HEK293 (cell line): ENCODE data around the gene UTP14A.

Experiments used
- BCL11B ChIP-seq: fragments of 450-650 bp; formaldehyde crosslinking; IDR thresholded peaks from 2 replicates; pipeline ENCODE4 v1.5.1; 2016; ENCODE audit warnings: low read depth, missing biosample characterization, missing genetic modification characterization
- HOXC10 ChIP-seq: sonication (generic); formaldehyde crosslinking; IDR thresholded peaks from 2 replicates; pipeline ENCODE4 v1.8.1; 2023; ENCODE audit warnings: mild to moderate bottlenecking, missing genetic modification reagents
- HOXD13 ChIP-seq: sonication (generic); formaldehyde crosslinking; IDR thresholded peaks from 2 replicates; pipeline ENCODE4 v1.8.0; 2022; ENCODE audit warnings: missing genetic modification reagents, borderline replicate concordance
- PBX3 ChIP-seq: sonication (generic); formaldehyde crosslinking; IDR thresholded peaks from 2 replicates; pipeline ENCODE4 v1.8.1; 2022; ENCODE audit warnings: mild to moderate bottlenecking, moderate library complexity, missing genetic modification reagents
- SCRT1 ChIP-seq: fragments of 450-650 bp; formaldehyde crosslinking; IDR thresholded peaks from 2 replicates; pipeline ENCODE4 v1.5.1; 2016; ENCODE audit warnings: missing biosample characterization, missing genetic modification characterization, borderline replicate concordance
- SCRT2 ChIP-seq: fragments of 450-650 bp; formaldehyde crosslinking; IDR thresholded peaks from 2 replicates; pipeline ENCODE4 v1.5.1; 2016; ENCODE audit warnings: missing biosample characterization, missing genetic modification characterization
- TRIM28 ChIP-seq: IDR thresholded peaks from 2 replicates; pipeline ENCODE4 v1.6.1; 2011; ENCODE audit warnings: low read length, control low read depth, borderline replicate concordance
- WT1 ChIP-seq: fragments of 450-650 bp; formaldehyde crosslinking; IDR thresholded peaks from 2 replicates; pipeline ENCODE4 v1.5.1; 2016; ENCODE audit warnings: missing biosample characterization, missing genetic modification characterization
- ZBTB1 ChIP-seq: fragments of 450-650 bp; formaldehyde crosslinking; IDR thresholded peaks from 2 replicates; pipeline ENCODE4 v1.5.1; 2016; ENCODE audit warnings: missing biosample characterization, missing genetic modification characterization
- ZFP37 ChIP-seq: fragments of 450-650 bp; formaldehyde crosslinking; IDR thresholded peaks from 2 replicates; pipeline ENCODE4 v1.5.1; 2016; ENCODE audit warnings: missing biosample characterization, missing genetic modification characterization
- ZIC2 ChIP-seq: fragments of 450-650 bp; formaldehyde crosslinking; IDR thresholded peaks from 2 replicates; pipeline ENCODE4 v1.5.1; 2016; ENCODE audit warnings: missing biosample characterization, missing genetic modification characterization
- ZNF114 ChIP-seq: fragments of 450-650 bp; formaldehyde crosslinking; IDR thresholded peaks from 2 replicates; pipeline ENCODE4 v1.5.0; 2017; ENCODE audit warnings: missing biosample characterization, missing genetic modification characterization
- ZNF140 ChIP-seq: fragments of 450-650 bp; formaldehyde crosslinking; IDR thresholded peaks from 2 replicates; pipeline ENCODE4 v1.5.1; 2016; ENCODE audit warnings: missing biosample characterization, missing genetic modification characterization
- ZNF175 ChIP-seq: fragments of 450-650 bp; formaldehyde crosslinking; IDR thresholded peaks from 2 replicates; pipeline ENCODE4 v1.5.1; 2016; ENCODE audit warnings: missing biosample characterization, missing genetic modification characterization
- ZNF19 ChIP-seq: fragments of 450-650 bp; formaldehyde crosslinking; IDR thresholded peaks from 2 replicates; pipeline ENCODE4; 2016; ENCODE audit warnings: missing biosample characterization, missing genetic modification characterization, low read depth
- ZNF24 ChIP-seq: fragments of 450-650 bp; formaldehyde crosslinking; IDR thresholded peaks from 2 replicates; pipeline ENCODE4 v1.5.1; 2016; ENCODE audit warnings: missing biosample characterization, missing genetic modification characterization
- ZNF248 ChIP-seq: fragments of 450-650 bp; formaldehyde crosslinking; IDR thresholded peaks from 2 replicates; pipeline ENCODE4 v1.5.1; 2017; ENCODE audit warnings: missing biosample characterization, missing genetic modification characterization
- ZNF26 ChIP-seq: fragments of 450-650 bp; formaldehyde crosslinking; IDR thresholded peaks from 2 replicates; pipeline ENCODE4 v1.5.1; 2016; ENCODE audit warnings: missing biosample characterization, missing genetic modification characterization
- ZNF350 ChIP-seq: fragments of 450-650 bp; formaldehyde crosslinking; IDR thresholded peaks from 2 replicates; pipeline ENCODE4 v1.5.0; 2017; ENCODE audit warnings: missing biosample characterization, mild to moderate bottlenecking, missing genetic modification characterization
- ZNF366 ChIP-seq: fragments of 450-650 bp; formaldehyde crosslinking; conservative IDR thresholded peaks from 2 replicates; pipeline ENCODE4 v1.5.1; 2016; ENCODE audit warnings: missing biosample characterization, missing genetic modification characterization
- ZNF501 ChIP-seq: fragments of 450-650 bp; formaldehyde crosslinking; IDR thresholded peaks from 2 replicates; pipeline ENCODE4 v1.5.1; 2016; ENCODE audit warnings: missing biosample characterization, missing genetic modification characterization
- ZNF518A ChIP-seq: fragments of 450-650 bp; formaldehyde crosslinking; conservative IDR thresholded peaks from 2 replicates; pipeline ENCODE4 v1.5.1; 2016; ENCODE audit warnings: low read depth, missing biosample characterization, missing genetic modification characterization
- ZNF560 ChIP-seq: fragments of 450-650 bp; formaldehyde crosslinking; IDR thresholded peaks from 2 replicates; pipeline ENCODE4 v1.5.1; 2017; ENCODE audit warnings: missing biosample characterization, missing genetic modification characterization, borderline replicate concordance
- ZNF580 ChIP-seq: fragments of 450-650 bp; formaldehyde crosslinking; IDR thresholded peaks from 2 replicates; pipeline ENCODE4 v1.5.1; 2016; ENCODE audit warnings: missing biosample characterization, missing genetic modification characterization
- ZNF585B ChIP-seq: fragments of 450-650 bp; formaldehyde crosslinking; IDR thresholded peaks from 2 replicates; pipeline ENCODE4 v1.5.1; 2016; ENCODE audit warnings: missing biosample characterization, missing genetic modification characterization
- ZNF621 ChIP-seq: fragments of 450-650 bp; formaldehyde crosslinking; IDR thresholded peaks from 2 replicates; pipeline ENCODE4 v1.5.1; 2017; ENCODE audit warnings: missing biosample characterization, missing genetic modification characterization
- ZNF623 ChIP-seq: fragments of 450-650 bp; formaldehyde crosslinking; IDR thresholded peaks from 2 replicates; pipeline ENCODE4 v1.5.1; 2016; ENCODE audit warnings: missing biosample characterization, missing genetic modification characterization
- ZNF629 ChIP-seq: fragments of 450-650 bp; formaldehyde crosslinking; IDR thresholded peaks from 2 replicates; pipeline ENCODE4 v1.5.1; 2017; ENCODE audit warnings: missing biosample characterization, missing genetic modification characterization
- ZNF658 ChIP-seq: fragments of 450-650 bp; formaldehyde crosslinking; IDR thresholded peaks from 2 replicates; pipeline ENCODE4; 2016; ENCODE audit warnings: missing biosample characterization, missing genetic modification characterization
- ZNF664 ChIP-seq: fragments of 450-650 bp; formaldehyde crosslinking; IDR thresholded peaks from 2 replicates; pipeline ENCODE4 v1.5.1; 2016; ENCODE audit warnings: missing biosample characterization, missing genetic modification characterization
- ZNF677 ChIP-seq: fragments of 450-650 bp; IDR thresholded peaks from 2 replicates; pipeline ENCODE4 v1.5.0; 2018; ENCODE audit warnings: missing biosample characterization, mild to moderate bottlenecking, missing genetic modification characterization, moderate library complexity
- ZNF692 ChIP-seq: fragments of 450-650 bp; formaldehyde crosslinking; IDR thresholded peaks from 2 replicates; pipeline ENCODE4 v1.5.1; 2016; ENCODE audit warnings: missing biosample characterization, missing genetic modification characterization
- ZNF785 ChIP-seq: fragments of 450-650 bp; formaldehyde crosslinking; IDR thresholded peaks from 2 replicates; pipeline ENCODE4 v1.5.1; 2016; ENCODE audit warnings: missing biosample characterization, missing genetic modification characterization

UTP14A gene

GRCh38 chrX:129905787-129906580 is at the start of gene UTP14A (continued):
- TF ChIP-seq ZNF26 (tag by site-specific recombination): no peak
- no peak for TF ChIP-seq ZNF560 (tag by site-specific recombination)
- no peak for TF ChIP-seq HOXC10
- no peak for TF ChIP-seq ZNF140 (tag by site-specific recombination)
- TF ChIP-seq ZNF175 (tag by site-specific recombination): no peak
- no peak for TF ChIP-seq BCL11B
- TF ChIP-seq ZNF114 (tag by site-specific recombination): no peak
- TF ChIP-seq ZNF677 (tag by site-specific recombination): no peak
- 0 out of 2 replicates have a peak, but pooled peaks have one; percentile 29 for TF ChIP-seq ZIC2 (tag by site-specific recombination)
- TF ChIP-seq PBX3 (CRISPR knock-in tag): peak; percentile 36; the same call in 1 of the 2 replicates
- TF ChIP-seq ZNF350: no peak
- TF ChIP-seq ZBTB1 (tag by site-specific recombination): no peak
- no peak for TF ChIP-seq ZNF785
- no peak for TF ChIP-seq ZFP37 (tag by site-specific recombination)
- TF ChIP-seq ZNF692: peak; percentile 49
- peak; percentile 53; the same call in 1 of the 2 replicates for TF ChIP-seq WT1
- TF ChIP-seq ZNF658: no peak
- TF ChIP-seq TRIM28: no peak
- no peak for TF ChIP-seq HOXD13 (CRISPR knock-in tag)
- no peak for TF ChIP-seq ZNF585B
- peak; percentile 45; the same call in 1 of the 2 replicates for TF ChIP-seq ZNF24 (tag by site-specific recombination)
- no peak for TF ChIP-seq SCRT2
- TF ChIP-seq SCRT1 (tag by site-specific recombination): no peak
- no peak for TF ChIP-seq ZNF623 (tag by site-specific recombination)
- no peak for TF ChIP-seq ZNF19 (tag by site-specific recombination)
- TF ChIP-seq ZNF248 (tag by site-specific recombination): no peak
- TF ChIP-seq ZNF580 (tag by site-specific recombination): 0 out of 2 replicates have a peak, but pooled peaks have one; percentile 12
- peak; percentile 50 for TF ChIP-seq ZNF366
- no peak for TF ChIP-seq ZNF664 (tag by site-specific recombination)
- TF ChIP-seq ZNF518A: peak; percentile 79
- no peak for TF ChIP-seq ZNF621 (tag by site-specific recombination)
- peak; percentile 95 for TF ChIP-seq ZNF629 (tag by site-specific recombination)
- TF ChIP-seq ZNF501 (tag by site-specific recombination): peak; percentile 68; the same call in 1 of the 2 replicates
